Fibroblast of lung (primary cell): ENCODE measurements around the gene ZBTB22. TPM values are rescaled to one million over a fixed set of nuclear protein-coding genes. Genes with fewer than 3 reads are reported as not detected.

Source experiments
- DNase-seq, 2 donors: peaks; one replicate each; pipeline versions ENCODE4 v3.0.0 to v3.0.0-alpha.2; 2010; ENCODE audit warnings: low read depth in 2 of 2
- H2AFZ ChIP-seq: 2 replicates; pipeline ENCODE4 v1.5.1; 2012; ENCODE audit warnings: low read length, control low read depth, inconsistent platforms
- H3K27ac ChIP-seq: 2 replicates; pipeline ENCODE4 v1.5.1; 2011; ENCODE audit warnings: low read length, control low read depth; ENCODE audit not compliant: insufficient read depth
- H3K27me3 ChIP-seq: 2 replicates; pipeline ENCODE4 v1.5.1; 2011; ENCODE audit warnings: mild to moderate bottlenecking, low read length; ENCODE audit not compliant: control insufficient read depth, insufficient read depth
- H3K36me3 ChIP-seq: 2 replicates; pipeline ENCODE4 v1.5.1; 2011; ENCODE audit warnings: low read length; ENCODE audit not compliant: control insufficient read depth, insufficient read depth
- H3K4me1 ChIP-seq: 2 replicates; pipeline ENCODE4 v1.5.1; 2011; ENCODE audit warnings: low read length; ENCODE audit not compliant: control insufficient read depth, insufficient read depth; ENCODE audit errors: extremely low read depth
- H3K4me2 ChIP-seq: 2 replicates; pipeline ENCODE4 v1.5.1; 2011; ENCODE audit warnings: low read length, control low read depth; ENCODE audit not compliant: insufficient read depth; ENCODE audit errors: extremely low read depth
- H3K4me3 ChIP-seq, 4 experiments: fragments of 200-600 bp in 1 of 4; sonication (generic) in 1 of 4; replicated peaks in 1 of 4; 2 replicates each; pipeline ENCODE4 v1.5.1; 2011 to 2016; ENCODE audit warnings: low read length in 4 of 4, low read depth in 3 of 4, mild to moderate bottlenecking in 3 of 4, control low read depth in 2 of 4, inconsistent platforms in 1 of 4, mixed read lengths in 1 of 4; ENCODE audit not compliant: insufficient read depth in 1 of 4; ENCODE audit errors: control extremely low read depth in 1 of 4
- H3K79me2 ChIP-seq: 2 replicates; pipeline ENCODE4 v1.5.1; 2012; ENCODE audit warnings: mild to moderate bottlenecking, low read length, inconsistent platforms; ENCODE audit not compliant: control insufficient read depth, insufficient read depth
- H3K9ac ChIP-seq: 2 replicates; pipeline ENCODE4 v1.5.1; 2011; ENCODE audit warnings: mild to moderate bottlenecking, low read length, control low read depth; ENCODE audit not compliant: insufficient read depth
- H3K9me3 ChIP-seq: 2 replicates; pipeline ENCODE4 v1.5.1; 2012; ENCODE audit warnings: low read depth, low read length; ENCODE audit not compliant: control insufficient read depth, insufficient read depth
- H4K20me1 ChIP-seq: 2 replicates; pipeline ENCODE4 v1.5.1; 2011; ENCODE audit warnings: low read length; ENCODE audit not compliant: control insufficient read depth, insufficient read depth; ENCODE audit errors: extremely low read depth
- CTCF ChIP-seq, 2 donors: IDR thresholded peaks in 1 of 2; conservative IDR thresholded peaks in 1 of 2; 1 replicate in 1 of 2; 2 replicates in 1 of 2; pipeline ENCODE4 v1.5.1; 2011 to 2012; ENCODE audit warnings: low read length in 2 of 2, control low read depth in 1 of 2, inconsistent platforms in 1 of 2, low read depth in 1 of 2, mild to moderate bottlenecking in 1 of 2
- EZH2 ChIP-seq: IDR thresholded peaks from 2 replicates; pipeline ENCODE4 v1.5.1; 2012; ENCODE audit warnings: low read length, control low read depth, mild to moderate bottlenecking; ENCODE audit errors: missing control alignments
- polyA plus RNA-seq, 2 donors: library from polyadenylated mRNA; depleted of rRNA in 1 of 2; stranded (reverse) in 1 of 2; unstranded in 1 of 2; fragments of >200 nt; gene quantifications; 2 replicates each; pipeline ENCODE4 v1.2.1, GENCODE V29; 2011 to 2012; ENCODE audit warnings: missing spikeins in 1 of 2
- total RNA-seq: library from RNA; depleted of rRNA; stranded (reverse); fragments of >200 nt; gene quantifications from 2 replicates; pipeline ENCODE4 v1.2.1, GENCODE V29; 2014

ZBTB22 gene
- total and polyA plus RNA-seq, 2 donors (not counting 1 experiment from before 2014, with no cell fraction given): 8.9 to 31.2 TPM

DNA sequence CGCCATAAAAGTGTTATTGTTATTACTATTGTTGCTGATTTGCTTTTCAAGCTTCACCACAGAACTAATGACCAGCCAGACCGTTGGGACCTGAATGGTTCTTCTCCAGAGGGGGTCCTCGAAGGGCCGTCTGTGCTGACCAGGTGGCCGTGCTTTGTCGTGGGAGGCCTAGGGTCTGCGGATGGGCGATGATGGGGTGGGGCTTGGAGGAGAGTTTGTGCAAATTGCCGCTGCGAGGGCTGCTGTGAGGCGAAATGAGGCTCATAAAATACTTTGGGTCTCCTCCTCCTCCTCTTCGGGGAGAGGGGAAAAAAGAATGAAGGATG is 6.0 kb upstream of the ZBTB22 start:
- Histone ChIP-seq H3K4me3 (peak overlapping the region; percentile 83 to 95 (median 88)), H3K9me3 (no peaks in the 10 kb centered on the region), H3K9ac (peak overlapping the region; percentile 11), H3K27ac (peak overlapping the region; percentile 83), H3K36me3 (peaks cover 9% of the 10 kb centered on the region), H4K20me1 (no peaks in the 10 kb centered on the region), H3K79me2 (peaks cover 39% of the 10 kb centered on the region), H3K4me1 (peaks cover 34% of the 10 kb centered on the region), H3K27me3 (no peaks in the 10 kb centered on the region), H3K4me2 (peak overlapping the region; percentile 96), H2AFZ (peak overlapping the region; percentile 95)
- no peak for TF ChIP-seq CTCF (conservative IDR thresholded peaks at IDR 0.05 in 1 of 2, IDR thresholded peaks at IDR 0.05 in 1 of 2; ENCODE audit: low read depth in 1 of 2, low read length in 2 of 2)
- no peak for TF ChIP-seq EZH2
- no peak for DNase-seq

DNA sequence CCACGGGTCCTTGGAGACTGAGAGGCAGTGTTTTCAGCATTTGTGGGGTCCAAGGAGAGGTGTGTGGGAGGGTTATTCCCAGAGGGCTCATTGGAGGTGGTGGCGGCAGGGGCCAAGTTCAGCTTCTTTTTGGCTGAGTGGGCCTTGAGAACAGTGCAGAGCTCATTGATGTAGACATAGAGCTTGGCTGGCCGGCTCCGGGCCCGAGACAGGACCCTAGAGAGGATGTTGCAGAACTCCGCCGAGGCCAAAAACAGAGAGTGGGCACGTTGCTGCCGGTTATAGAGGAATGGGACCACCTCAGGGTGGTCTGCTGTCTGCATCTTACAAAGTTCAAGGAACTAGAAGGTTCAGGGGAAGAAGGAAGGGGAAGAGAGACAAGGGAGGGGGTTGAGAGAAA is 3.7 kb upstream of the ZBTB22 start:
- H3K9ac ChIP-seq: no peak overlapping the region
- H3K4me2 ChIP-seq: peak overlapping the region; percentile 90
- peaks cover 43% of the 10 kb centered on the region for H3K79me2 ChIP-seq
- H3K9me3 ChIP-seq: no peaks in the 10 kb centered on the region
- H3K27ac ChIP-seq: peak overlapping the region; percentile 83
- H3K4me1 ChIP-seq: peaks cover 39% of the 10 kb centered on the region
- TF ChIP-seq EZH2 (no peak), CTCF (conservative IDR thresholded peaks at IDR 0.05 in 1 of 2, IDR thresholded peaks at IDR 0.05 in 1 of 2; ENCODE audit: low read depth in 1 of 2, low read length in 2 of 2) (no peak)
- H4K20me1 ChIP-seq: no peaks in the 10 kb centered on the region
- H3K36me3 ChIP-seq: peaks cover 14% of the 10 kb centered on the region
- H3K27me3 ChIP-seq: no peaks in the 10 kb centered on the region
- H2AFZ ChIP-seq: no peak overlapping the region
- peak overlapping the region in 1 of 4 experiments; percentile 83 for H3K4me3 ChIP-seq
- no peak for DNase-seq

DNA sequence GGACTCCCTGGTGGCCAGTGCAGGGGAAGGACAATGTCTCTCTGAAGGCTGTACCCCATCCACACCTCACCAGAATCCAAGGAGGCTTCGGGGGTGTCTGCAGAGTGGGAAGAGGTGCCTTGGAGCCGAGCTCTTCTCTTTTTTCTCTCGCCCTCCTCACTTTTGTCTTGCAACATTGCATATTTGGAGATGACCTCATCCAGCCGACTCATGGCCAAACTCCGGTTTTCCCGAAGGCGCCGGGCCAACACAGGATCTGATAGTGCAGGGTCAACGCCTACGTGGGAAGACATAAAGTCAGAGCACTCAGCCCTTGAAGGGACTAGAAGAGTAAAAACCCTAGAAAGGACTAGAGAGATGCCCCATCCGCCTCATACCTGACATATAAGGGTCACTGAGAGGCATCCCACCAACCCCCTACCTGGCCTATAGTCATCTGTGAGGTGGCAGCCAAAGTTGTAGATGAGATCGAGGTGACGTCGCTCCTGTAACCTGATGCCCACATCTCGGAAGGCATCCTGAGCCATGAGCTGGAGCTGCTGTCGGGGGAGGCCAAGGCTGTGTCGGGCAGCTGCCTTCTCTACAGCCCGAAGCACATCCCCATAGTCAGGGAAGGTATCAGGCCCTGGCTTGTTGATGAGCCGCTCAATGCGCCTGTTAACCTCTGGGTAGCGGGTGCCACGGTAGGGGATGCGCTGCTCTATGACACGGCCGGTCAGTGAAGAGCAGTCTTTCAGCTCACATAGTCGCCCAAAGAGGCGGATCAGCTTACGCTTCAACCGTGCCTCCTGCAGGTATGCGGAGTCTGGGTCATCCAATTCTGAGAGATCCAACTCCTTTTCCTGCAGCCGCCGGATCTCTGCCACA is 3.0 kb upstream of the ZBTB22 start:
- H3K27me3 ChIP-seq: no peaks in the 10 kb centered on the region
- peak overlapping the region; percentile 7 to 83 (median 24) for H3K4me3 ChIP-seq
- H3K4me1 ChIP-seq: peaks cover 39% of the 10 kb centered on the region
- H3K4me2 ChIP-seq: peak overlapping the region; percentile 64
- H3K36me3 ChIP-seq: peaks cover 14% of the 10 kb centered on the region
- TF ChIP-seq EZH2 (no peak), CTCF (conservative IDR thresholded peaks at IDR 0.05 in 1 of 2, IDR thresholded peaks at IDR 0.05 in 1 of 2; ENCODE audit: low read depth in 1 of 2, low read length in 2 of 2) (no peak)
- H4K20me1 ChIP-seq: no peaks in the 10 kb centered on the region
- peak overlapping the region; percentile 43 for H3K9ac ChIP-seq
- H3K27ac ChIP-seq: peak overlapping the region; percentile 83
- H3K9me3 ChIP-seq: no peaks in the 10 kb centered on the region
- H2AFZ ChIP-seq: no peak overlapping the region
- peaks cover 43% of the 10 kb centered on the region for H3K79me2 ChIP-seq
- DNase-seq: peak; percentile 93 to 94
